ENCODE results near the gene ACAD9.
"Not testable (repeated sequence)": the region's sequence is repeated elsewhere in the genome, so short reads cannot be mapped to it uniquely, and the experiment has no call there.

ACAD9 gene

GRCh38 chr3:128858167-128858566, 21.3 kb upstream of the ACAD9 start:
- Mint-ChIP-seq H3K27me3 (ENCODE audit: low read depth) (peaks cover 4% of the 10 kb centered on the region), H3K4me3 (no peak overlapping the region), H3K27ac (no peak overlapping the region), H3K36me3 (ENCODE audit: low read depth) (peaks cover 47% of the 10 kb centered on the region), H3K4me1 (peaks cover 4% of the 10 kb centered on the region), H3K9me3 (peaks cover 67% of the 10 kb centered on the region)
- no peak for TF ChIP-seq CTCF (IDR thresholded peaks at IDR 0.05; ENCODE audit: unreplicated experiment in 3 of 3)

GRCh38 chr3:128859630-128860029, 19.8 kb upstream of the ACAD9 start:
- Mint-ChIP-seq H3K36me3 (ENCODE audit: low read depth) (peaks cover 42% of the 10 kb centered on the region), H3K9me3 (peaks cover 58% of the 10 kb centered on the region), H3K27ac (no peak overlapping the region), H3K4me3 (no peak overlapping the region), H3K4me1 (peaks cover 15% of the 10 kb centered on the region), H3K27me3 (ENCODE audit: low read depth) (peaks cover 4% of the 10 kb centered on the region)
- no peak for TF ChIP-seq CTCF (IDR thresholded peaks at IDR 0.05; ENCODE audit: unreplicated experiment in 3 of 3)

GRCh38 chr3:128861491-128861890, 17.9 kb upstream of the ACAD9 start:
- Mint-ChIP-seq H3K36me3 (ENCODE audit: low read depth) (peaks cover 41% of the 10 kb centered on the region), H3K9me3 (peaks cover 43% of the 10 kb centered on the region), H3K27ac (no peak overlapping the region), H3K4me1 (peaks cover 26% of the 10 kb centered on the region), H3K4me3 (no peak overlapping the region), H3K27me3 (ENCODE audit: low read depth) (peaks cover 4% of the 10 kb centered on the region)
- no peak for TF ChIP-seq CTCF (IDR thresholded peaks at IDR 0.05; ENCODE audit: unreplicated experiment in 3 of 3)

- peak overlapping the region in 2 of 3 experiments; percentile 3 to 40 for H3K4me3 Mint-ChIP-seq
- TF ChIP-seq CTCF (IDR thresholded peaks at IDR 0.05; ENCODE audit: unreplicated experiment in 3 of 3), result peak in 1 of 3 experiments; percentile 18
- H3K27me3 Mint-ChIP-seq (ENCODE audit: low read depth), result peaks cover 4% of the 10 kb centered on the region
- peak overlapping the region; percentile 42 to 77 (median 53) for H3K27ac Mint-ChIP-seq
- H3K36me3 Mint-ChIP-seq (ENCODE audit: low read depth), result peaks cover 31% of the 10 kb centered on the region
- peaks cover 32% of the 10 kb centered on the region for H3K4me1 Mint-ChIP-seq
- peaks cover 27% of the 10 kb centered on the region for H3K9me3 Mint-ChIP-seq
These were observed 15.9 kb upstream of the ACAD9 start for GRCh38 chr3:128863560-128863959.

GRCh38 chr3:128864351-128864811, 15.0 kb upstream of the ACAD9 start:
- H3K27ac Mint-ChIP-seq, result peak overlapping the region; percentile 84 to 92 (median 84)
- peaks cover 32% of the 10 kb centered on the region for H3K4me1 Mint-ChIP-seq
- peaks cover 23% of the 10 kb centered on the region for H3K36me3 Mint-ChIP-seq (ENCODE audit: low read depth)
- H3K9me3 Mint-ChIP-seq, result peaks cover 19% of the 10 kb centered on the region
- H3K4me3 Mint-ChIP-seq, result peak overlapping the region in 1 of 3 experiments; percentile 16
- no peak for TF ChIP-seq CTCF (IDR thresholded peaks at IDR 0.05; ENCODE audit: unreplicated experiment in 3 of 3)
- H3K27me3 Mint-ChIP-seq (ENCODE audit: low read depth), result peaks cover 4% of the 10 kb centered on the region

- H3K4me3 Mint-ChIP-seq, result peak overlapping the region; percentile 29 to 55 (median 35)
- peak overlapping the region; percentile 84 to 92 (median 84) for H3K27ac Mint-ChIP-seq
- H3K36me3 Mint-ChIP-seq (ENCODE audit: low read depth), result peaks cover 16% of the 10 kb centered on the region
- peaks cover 11% of the 10 kb centered on the region for H3K9me3 Mint-ChIP-seq
- peaks cover 32% of the 10 kb centered on the region for H3K4me1 Mint-ChIP-seq
- not testable (repeated sequence) for H3K27me3 Mint-ChIP-seq (ENCODE audit: low read depth)
These were observed 14.3 kb upstream of the ACAD9 start for GRCh38 chr3:128864849-128865804.

Measured in nephron (organoid).